ENCODE data around the gene TMPRSS13. TPM values are rescaled to one million over a fixed set of nuclear protein-coding genes. Genes with fewer than 3 reads are reported as not detected.
A peak's percentile ranks its signal among the peaks of the same experiment; 100 is the strongest.

TMPRSS13 gene
- total and polyA plus RNA-seq, 9 of the 15 experiments (the other 6 are each of a cell fraction or from before 2014, with no cell fraction given) = 0.11 to 0.29 (median 0.15) TPM

- in situ Hi-C loops (cut with MboI) (no loop called here), intact Hi-C loops (cut with micrococcal nuclease) (no loop called here)
- ATAC-seq (peak; percentile 36; the same call in 2 of the 3 replicates), DNase-seq (ENCODE audit: extremely low read depth in 1 of 4, low spot score in 3 of 4) (no peak), FAIRE-seq (no peak)
- peaks cover 6 to 16% of the 10 kb centered on the region in 2 experiments for H3K4me1 ChIP-seq (replicated peaks in 1 of 2; ENCODE audit: control insufficient read depth in 2 of 2, insufficient read depth in 2 of 2, low read length in 2 of 2)
- H3K4me2 ChIP-seq (ENCODE audit: insufficient read depth, low read length) = no peak overlapping the region
- H3K9ac ChIP-seq (ENCODE audit: insufficient read depth in 1 of 2, low read depth in 2 of 2, low read length in 2 of 2) = 0 out of 4 replicates have a peak overlapping the region, but pooled peaks of 1 of the 2 experiments have one; percentile 23
- no peaks in the 10 kb centered on the region for H4K20me1 ChIP-seq (replicated peaks; ENCODE audit: control insufficient read depth, insufficient read depth, low read length)
- H3K27me3 ChIP-seq (ENCODE audit: control insufficient read depth in 2 of 2, insufficient read depth in 2 of 2, low read length in 2 of 2) = no peaks in the 10 kb centered on the region
- WGBS (ENCODE audit: insufficient coverage, low coverage, missing lambda C conversion rate) = 43% methylated on average over 1 of the region's 1 CpG
- no peaks in the 10 kb centered on the region for H3K36me3 ChIP-seq (ENCODE audit: control insufficient read depth, insufficient read depth, low read length)
- no peak overlapping the region for H3K4me3 ChIP-seq
- TF ChIP-seq ARID1B (IDR thresholded peaks at IDR 0.05) = peak; percentile 55; the same call in 1 of the 2 replicates
- TF ChIP-seq MAFF (IDR thresholded peaks at IDR 0.05; ENCODE audit: low read length) = no peak
- TF ChIP-seq ATF4 (CRISPR knock-in tag; IDR thresholded peaks at IDR 0.05) = no peak
- peak in 1 of 2 experiments; percentile 19; a peak in 1 of 4 replicates for TF ChIP-seq FOXK2 (conservative IDR thresholded peaks at IDR 0.05 in 1 of 2, IDR thresholded peaks at IDR 0.05 in 1 of 2; ENCODE audit: low read depth in 2 of 2)
- peak; percentile 54 for TF ChIP-seq CBFA2T3 (IDR thresholded peaks at IDR 0.05)
- peak; percentile 20; the same call in 1 of the 2 replicates for TF ChIP-seq TAL1 (IDR thresholded peaks at IDR 0.05)
- TF ChIP-seq SOX6 (IDR thresholded peaks at IDR 0.05) = peak; percentile 76
- TF ChIP-seq ADNP (tag; IDR thresholded peaks at IDR 0.05) = 0 out of 2 replicates have a peak, but pooled peaks have one; percentile 54
- BruUV-seq (replicated peaks) = no TSS peak
- ChIA-PET POLR2A (no interaction called here), CTCF (ENCODE audit: low intra/inter-chr PET ratio) (interaction anchor here (0.7 kb wide), 1 partner anchor 137 kb away, joined by 4 read pairs; no protein-coding TSS in a partner anchor)
- no peaks in the 10 kb centered on the region for H3K9me3 ChIP-seq (replicated peaks; ENCODE audit: control insufficient read depth, insufficient read depth, low read depth, low read length)
- no peaks in the 10 kb centered on the region for H3K79me2 ChIP-seq (ENCODE audit: control insufficient read depth, insufficient read depth, low read length)
- peak overlapping the region; percentile 93 for H2AFZ ChIP-seq (ENCODE audit: low read depth, low read length)
- H3K9me1 ChIP-seq (ENCODE audit: control insufficient read depth, insufficient read depth, low read length) = no peaks in the 10 kb centered on the region
- peak overlapping the region; percentile 72; the same call in 1 of the 3 replicates for H3K27ac ChIP-seq (ENCODE audit: extremely low read depth, low read depth, low read length)
Measured at GRCh38 chr11:117958949-117959348, 29.7 kb upstream of the TMPRSS13 start.

Data from K562 (cell line).